Panc1 (cell line): ENCODE results near the gene SRCIN1. TPM values are rescaled to one million over a fixed set of nuclear protein-coding genes. Genes with fewer than 3 reads are reported as not detected.

Source experiments
- ATAC-seq: fragments of 200-7000 bp; cut with Tn5 transposase; 2 replicates; pipeline ENCODE4 v1.9.1; 2020; ENCODE audit warnings: mild to moderate bottlenecking, moderate library complexity
- BruUV-seq: library from RNA; stranded (reverse); fragments of 400-500 nt; replicated peaks from 2 replicates; lab custom pipeline; 2021; lab: Mats Ljungman, UMichigan
- CTCF ChIA-PET: fragments of 300-600 bp; sonication (Branson Sonifier 250); formaldehyde crosslinking; loops from one replicate; lab custom pipeline; 2022; ENCODE audit warnings: antibody characterized with exemption; lab: Charles Lee
- POLR2A ChIA-PET: fragments of 300-600 bp; sonication (Branson Sonifier 250); formaldehyde crosslinking; loops from one replicate; lab custom pipeline; 2022; ENCODE audit warnings: antibody characterized with exemption; lab: Charles Lee
- DNase-seq: peaks from one replicate; pipeline ENCODE4 v3.0.0-alpha.2; 2010; ENCODE audit warnings: low read depth, low spot score
- H3K27ac ChIP-seq: 2 replicates; pipeline ENCODE4 v1.5.1; 2011; ENCODE audit warnings: mild to moderate bottlenecking, low read length, inconsistent platforms
- H3K27me3 ChIP-seq: fragments of 200-500 bp; sonication (Bioruptor generic); 2 replicates; pipeline ENCODE4 v1.6.0; 2014; ENCODE audit warnings: low read length, inconsistent platforms; ENCODE audit not compliant: control insufficient read depth, insufficient read depth
- H3K36me3 ChIP-seq: fragments of 200-500 bp; sonication (Bioruptor generic); 2 replicates; pipeline ENCODE4 v1.5.1; 2014; ENCODE audit warnings: inconsistent platforms, mild to moderate bottlenecking, low read length, moderate library complexity; ENCODE audit not compliant: control insufficient read depth, insufficient read depth
- H3K4me1 ChIP-seq: 2 replicates; pipeline ENCODE4 v1.5.1; 2011; ENCODE audit warnings: inconsistent platforms, mild to moderate bottlenecking, low read length, moderate library complexity; ENCODE audit not compliant: control insufficient read depth, insufficient read depth
- H3K4me3 ChIP-seq, 2 experiments: 2 replicates each; pipeline ENCODE4 v1.5.1; 2011 to 2012; ENCODE audit warnings: low read depth in 2 of 2, low read length in 2 of 2, mild to moderate bottlenecking in 2 of 2, inconsistent platforms in 1 of 2, moderate library complexity in 1 of 2
- H3K9me3 ChIP-seq: fragments of 200-500 bp; sonication (Bioruptor generic); 2 replicates; pipeline ENCODE4 v1.5.1; 2014; ENCODE audit warnings: low read depth, mild to moderate bottlenecking, inconsistent platforms, low read length, moderate library complexity; ENCODE audit not compliant: control insufficient read depth, insufficient read depth
- CTCF ChIP-seq: fragments of 450-650 bp; IDR thresholded peaks from 2 replicates; pipeline ENCODE4 v1.5.1; 2017; ENCODE audit warnings: mild to moderate bottlenecking
- REST ChIP-seq, 2 experiments: IDR thresholded peaks; 2 replicates each; pipeline ENCODE4 v1.6.1; 2011 to 2012; ENCODE audit warnings: low read depth in 2 of 2, control low read depth in 1 of 2, low read length in 1 of 2, mild to moderate bottlenecking in 1 of 2, moderate library complexity in 1 of 2; ENCODE audit not compliant: insufficient read depth in 1 of 2
- SIN3A ChIP-seq: IDR thresholded peaks from 2 replicates; pipeline ENCODE4 v1.6.1; 2012; ENCODE audit warnings: low read depth, mild to moderate bottlenecking, low read length, moderate library complexity, borderline replicate concordance; ENCODE audit not compliant: insufficient read depth
- in situ Hi-C: cut with HindIII; loops from 2 replicates; pipeline ENCODE4 v1.10.0; 2016; ENCODE audit warnings: low sequenced_read_pairs, low pct_unique_long_range_greater_than_20kb
- intact Hi-C: fragments of 100-400 bp; cut with micrococcal nuclease; formaldehyde crosslinking; loops from one replicate; pipeline ENCODE4 v1.10.0; 2022; ENCODE audit not compliant: unreplicated experiment
- total RNA-seq: library from RNA; stranded (reverse); gene quantifications from one replicate; pipeline ENCODE4 v1.2.1, GENCODE V29; 2021; ENCODE audit not compliant: unreplicated experiment

The SRCIN1 gene
- total RNA-seq, 1 experiment from 2014 or later: 12.8 TPM

GRCh38 chr17:38559051-38559879 lies 46.5 kb downstream of the SRCIN1 start:
- H3K27me3 ChIP-seq: no peaks in the 10 kb centered on the region

More at GRCh38 chr17:38559051-38559879, 46.5 kb downstream of the SRCIN1 start:
- in situ Hi-C loops: no loop called here
- DNase-seq (no peak), ATAC-seq (peak; percentile 86)
- intact Hi-C loops: no loop called here
- ChIA-PET POLR2A (interaction anchor here (0.7 kb wide), 1 partner anchor 20 kb away, joined by 4 read pairs; no protein-coding TSS in a partner anchor), CTCF (interaction anchor here (0.6 to 3.3 kb wide), 6 partner anchors 17 to 184 kb away, joined by 3 to 38 read pairs (median 3); no protein-coding TSS in a partner anchor)
- Histone ChIP-seq H3K9me3 (no peaks in the 10 kb centered on the region), H3K36me3 (no peaks in the 10 kb centered on the region), H3K4me1 (peaks cover 4% of the 10 kb centered on the region; the same call in 1 of the 2 replicates), H3K4me3 (peak overlapping the region; percentile 48 to 71), H3K27ac (peak overlapping the region; percentile 77)
- BruUV-seq: no TSS peak
- TF ChIP-seq CTCF: peak; percentile 33
- no peak for TF ChIP-seq SIN3A
- peak in 1 of 2 experiments; percentile 57; a peak in 1 of 4 replicates for TF ChIP-seq REST (IDR thresholded peaks at IDR 0.05; ENCODE audit: insufficient read depth in 1 of 2, low read depth in 2 of 2, low read length in 1 of 2)
